ENCODE data around the gene APBA1. TPM values are rescaled to one million over a fixed set of nuclear protein-coding genes. Genes with fewer than 3 reads are reported as not detected.

The APBA1 gene
- total and polyA plus RNA-seq, 2 of the 8 experiments (the other 6 are each of a cell fraction or from before 2014, with no cell fraction given), result 0.36 to 0.60 TPM

GRCh38 chr9:69632768-69633167, 39.4 kb downstream of the APBA1 start (continued):
- no peak for TF ChIP-seq CHD7 (IDR thresholded peaks at IDR 0.05; ENCODE audit: insufficient replicate concordance, low read length)
- TF ChIP-seq RXRA (IDR thresholded peaks at IDR 0.05; ENCODE audit: insufficient read depth, low read depth, low read length), result no peak
- no peak for TF ChIP-seq SP2 (IDR thresholded peaks at IDR 0.05; ENCODE audit: low read length)
- no peak for TF ChIP-seq CEBPB (IDR thresholded peaks at IDR 0.05; ENCODE audit: low read depth, low read length)

Data from H1 (cell line).